Measurements from ENCODE around the gene VAPB. TPM values are rescaled to one million over a fixed set of nuclear protein-coding genes. Genes with fewer than 3 reads are reported as not detected.
"Not testable (repeated sequence)": the region's sequence is repeated elsewhere in the genome, so short reads cannot be mapped to it uniquely, and the experiment has no call there.

The VAPB gene
- total RNA-seq, 1 donor from 2014 or later, result 26.2 TPM

DNA sequence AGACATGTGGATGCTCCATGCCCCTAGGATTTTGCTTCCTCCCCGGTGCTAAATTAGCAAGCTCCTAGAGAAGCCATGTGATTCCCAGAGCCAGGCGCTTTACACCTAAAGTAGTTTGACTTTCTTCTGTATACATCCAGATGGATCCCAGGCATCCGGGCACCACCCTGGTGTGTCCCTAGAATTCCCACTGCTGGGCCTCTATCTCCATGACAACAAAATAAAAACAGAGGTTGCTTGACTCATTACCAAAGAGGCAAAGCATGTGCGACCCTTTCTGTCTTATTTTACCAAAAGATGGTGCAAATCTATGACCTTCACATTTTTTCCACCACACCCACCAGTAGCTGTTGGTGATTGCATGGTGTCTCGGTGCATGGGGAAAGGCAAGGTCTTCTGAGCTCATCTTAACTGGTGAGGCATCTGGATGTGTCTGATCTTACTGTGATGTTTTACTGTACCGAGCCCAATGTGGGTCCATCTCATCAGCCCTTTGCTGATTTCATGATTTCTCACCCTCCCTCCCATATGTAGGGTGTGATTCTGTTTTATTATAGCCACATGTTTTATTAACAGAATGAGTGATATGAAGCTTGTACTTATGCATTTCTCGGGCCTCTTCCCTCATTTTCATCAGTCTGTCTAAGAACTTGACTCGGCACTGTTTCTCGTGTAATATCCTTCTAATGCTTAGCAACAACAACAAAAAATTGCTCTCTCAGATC lies 27.4 kb upstream of the VAPB start:
- Mint-ChIP-seq H3K27me3 (no peaks in the 10 kb centered on the region), H3K4me3 (no peak overlapping the region), H3K4me1 (no peaks in the 10 kb centered on the region), H3K27ac (no peak overlapping the region), H3K36me3 (ENCODE audit: low read depth) (peaks cover 74% of the 10 kb centered on the region), H3K9me3 (no peaks in the 10 kb centered on the region)
- TF ChIP-seq, protein P1, sequence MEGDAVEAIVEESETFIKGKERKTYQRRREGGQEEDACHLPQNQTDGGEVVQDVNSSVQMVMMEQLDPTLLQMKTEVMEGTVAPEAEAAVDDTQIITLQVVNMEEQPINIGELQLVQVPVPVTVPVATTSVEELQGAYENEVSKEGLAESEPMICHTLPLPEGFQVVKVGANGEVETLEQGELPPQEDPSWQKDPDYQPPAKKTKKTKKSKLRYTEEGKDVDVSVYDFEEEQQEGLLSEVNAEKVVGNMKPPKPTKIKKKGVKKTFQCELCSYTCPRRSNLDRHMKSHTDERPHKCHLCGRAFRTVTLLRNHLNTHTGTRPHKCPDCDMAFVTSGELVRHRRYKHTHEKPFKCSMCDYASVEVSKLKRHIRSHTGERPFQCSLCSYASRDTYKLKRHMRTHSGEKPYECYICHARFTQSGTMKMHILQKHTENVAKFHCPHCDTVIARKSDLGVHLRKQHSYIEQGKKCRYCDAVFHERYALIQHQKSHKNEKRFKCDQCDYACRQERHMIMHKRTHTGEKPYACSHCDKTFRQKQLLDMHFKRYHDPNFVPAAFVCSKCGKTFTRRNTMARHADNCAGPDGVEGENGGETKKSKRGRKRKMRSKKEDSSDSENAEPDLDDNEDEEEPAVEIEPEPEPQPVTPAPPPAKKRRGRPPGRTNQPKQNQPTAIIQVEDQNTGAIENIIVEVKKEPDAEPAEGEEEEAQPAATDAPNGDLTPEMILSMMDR (IDR thresholded peaks at IDR 0.05), result no peak
- POLR2A ChIA-PET, result no interaction called here
- no peak for ATAC-seq (ENCODE audit: low read depth)
- intact Hi-C loops (cut with micrococcal nuclease), result loop anchor here (5.0 kb wide), 1 partner anchor 44 kb away; no protein-coding TSS in a partner anchor
- CTCF ChIA-PET, result no interaction called here
- DNase-seq, result no peak

DNA sequence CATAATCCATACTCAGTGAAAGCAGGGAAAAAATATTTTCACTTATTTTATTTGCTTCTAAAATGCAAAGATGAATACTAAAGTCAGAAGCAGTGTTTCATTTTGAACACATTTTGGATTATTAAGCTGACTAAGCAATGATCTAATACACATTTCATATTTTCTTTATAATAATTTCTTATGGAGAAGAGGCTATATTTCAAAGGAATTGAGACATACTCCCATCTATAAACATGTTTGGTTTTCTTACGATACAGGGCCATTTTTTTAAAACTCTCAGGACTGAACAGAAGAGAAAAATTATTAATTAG lies 26.9 kb upstream of the VAPB start:
- TF ChIP-seq, protein P1 (IDR thresholded peaks at IDR 0.05), result no peak
- DNase-seq (no peak), ATAC-seq (ENCODE audit: low read depth) (no peak)
- Mint-ChIP-seq H3K4me3 (no peak overlapping the region), H3K27me3 (no peaks in the 10 kb centered on the region), H3K27ac (no peak overlapping the region), H3K36me3 (ENCODE audit: low read depth) (peaks cover 70% of the 10 kb centered on the region), H3K9me3 (no peaks in the 10 kb centered on the region), H3K4me1 (no peaks in the 10 kb centered on the region)
- ChIA-PET POLR2A (no interaction called here), CTCF (no interaction called here)
- intact Hi-C loops (cut with micrococcal nuclease), result loop anchor here (5.0 kb wide), 1 partner anchor 45 kb away; no protein-coding TSS in a partner anchor

DNA sequence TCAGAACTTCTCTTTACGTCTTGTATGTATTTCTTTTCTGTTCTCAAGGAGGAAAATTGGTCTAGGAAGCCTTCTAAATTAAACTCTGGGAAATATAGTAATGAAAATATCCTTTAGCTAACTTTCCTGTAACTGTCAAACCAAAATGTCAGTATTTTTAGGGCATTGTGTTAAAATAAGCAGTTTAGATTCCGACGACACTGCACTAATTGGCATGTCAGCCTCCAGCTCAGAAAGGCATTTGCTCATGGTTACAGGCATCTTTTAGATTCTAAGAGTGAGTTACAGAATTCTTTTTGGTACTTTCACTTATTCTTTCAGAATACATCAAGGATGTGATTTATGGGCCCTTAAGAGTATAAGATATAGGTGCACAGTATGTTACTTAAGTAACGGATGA lies 26.1 kb upstream of the VAPB start:
- POLR2A ChIA-PET, result no interaction called here
- CTCF ChIA-PET, result no interaction called here
- Mint-ChIP-seq H3K9me3 (no peaks in the 10 kb centered on the region), H3K27me3 (no peaks in the 10 kb centered on the region), H3K4me3 (no peak overlapping the region), H3K27ac (no peak overlapping the region), H3K4me1 (no peaks in the 10 kb centered on the region), H3K36me3 (ENCODE audit: low read depth) (peaks cover 67% of the 10 kb centered on the region)
- no peak for ATAC-seq (ENCODE audit: low read depth)
- DNase-seq, result no peak
- intact Hi-C loops (cut with micrococcal nuclease), result loop anchor here (5.0 kb wide), 1 partner anchor 46 kb away; no protein-coding TSS in a partner anchor
- TF ChIP-seq, protein P1 (IDR thresholded peaks at IDR 0.05), result no peak

DNA sequence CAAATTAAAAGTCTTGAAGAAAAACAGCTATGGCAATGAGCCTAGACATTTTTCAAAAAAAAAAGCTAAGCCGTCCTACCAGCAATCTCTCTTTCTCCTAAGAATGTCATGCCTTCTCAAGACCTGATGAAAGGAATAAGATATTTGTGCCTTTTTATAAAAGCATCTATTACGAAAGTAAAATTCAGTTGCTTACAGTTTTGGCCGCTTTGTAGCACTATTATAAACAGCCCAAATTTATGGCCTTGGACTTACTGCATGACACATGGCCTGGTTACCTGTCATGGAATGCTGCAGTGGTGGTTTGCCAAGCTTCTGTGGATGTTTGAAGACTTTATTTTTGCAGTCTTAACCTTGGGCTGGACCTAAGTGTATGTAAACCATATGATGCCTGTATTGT lies 22.2 kb upstream of the VAPB start:
- H3K27ac Mint-ChIP-seq, result no peak overlapping the region
- no peak for DNase-seq
- H3K4me3 Mint-ChIP-seq, result no peak overlapping the region
- TF ChIP-seq, protein P1 (IDR thresholded peaks at IDR 0.05), result no peak
- ChIA-PET POLR2A (no interaction called here), CTCF (interaction anchor here (1.0 kb wide), 1 partner anchor 10 kb away, joined by 3 read pairs; no protein-coding TSS in a partner anchor)
- no peaks in the 10 kb centered on the region for H3K27me3 Mint-ChIP-seq
- H3K36me3 Mint-ChIP-seq (ENCODE audit: low read depth), result peaks cover 33% of the 10 kb centered on the region
- H3K9me3 Mint-ChIP-seq, result no peaks in the 10 kb centered on the region
- intact Hi-C loops (cut with micrococcal nuclease), result no loop called here
- no peak for ATAC-seq (ENCODE audit: low read depth)
- H3K4me1 Mint-ChIP-seq, result no peaks in the 10 kb centered on the region

DNA sequence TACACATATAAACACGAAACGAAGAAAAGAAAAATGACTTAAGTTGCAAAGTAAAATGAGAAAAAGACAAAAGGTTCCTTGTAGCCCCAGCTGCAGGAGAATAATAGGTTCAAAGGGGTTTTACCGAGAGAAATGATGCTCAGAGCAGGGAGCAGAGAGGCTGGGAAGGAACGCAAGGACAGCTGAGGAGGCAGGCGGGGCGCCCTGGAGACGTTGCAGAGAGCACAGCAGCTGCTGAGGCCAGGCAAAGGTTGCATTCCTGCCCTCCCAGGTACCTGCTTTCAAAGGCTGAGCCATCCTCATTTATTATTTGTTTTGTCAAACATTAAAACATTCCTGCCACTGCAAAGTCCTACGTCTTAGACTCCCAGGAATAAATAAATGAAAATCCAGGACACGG lies 16.2 kb upstream of the VAPB start:
- ATAC-seq (ENCODE audit: low read depth) (no peak), DNase-seq (no peak)
- Mint-ChIP-seq H3K36me3 (ENCODE audit: low read depth) (no peaks in the 10 kb centered on the region), H3K4me1 (no peaks in the 10 kb centered on the region), H3K27ac (no peak overlapping the region), H3K9me3 (no peaks in the 10 kb centered on the region), H3K27me3 (peaks cover 8% of the 10 kb centered on the region), H3K4me3 (no peak overlapping the region)
- intact Hi-C loops (cut with micrococcal nuclease), result no loop called here
- CTCF ChIA-PET, result no interaction called here
- POLR2A ChIA-PET, result no interaction called here
- TF ChIP-seq, protein P1 (IDR thresholded peaks at IDR 0.05), result no peak

DNA sequence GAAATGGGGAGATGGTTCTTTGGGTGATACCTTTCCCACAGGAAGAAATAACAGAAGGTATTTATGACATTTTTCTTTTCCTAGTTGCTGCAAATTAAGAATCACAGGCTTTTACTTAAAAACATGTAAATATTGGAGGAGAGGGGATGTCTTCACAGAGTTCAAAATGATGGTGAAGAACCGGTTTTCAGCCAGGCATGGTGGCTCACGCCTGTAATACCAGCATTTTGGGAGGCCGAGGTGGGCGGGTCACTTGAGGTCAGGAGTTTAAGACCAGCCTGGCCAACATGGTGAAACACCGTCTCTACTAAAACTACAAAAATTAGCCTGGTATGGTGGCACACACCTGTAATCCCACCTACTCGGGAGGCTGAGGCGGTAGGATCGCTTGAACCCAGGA lies 15.7 kb upstream of the VAPB start:
- H3K4me3 Mint-ChIP-seq; H3K9me3 Mint-ChIP-seq; POLR2A ChIA-PET; ATAC-seq (ENCODE audit: low read depth); H3K27ac Mint-ChIP-seq; H3K36me3 Mint-ChIP-seq (ENCODE audit: low read depth); DNase-seq; H3K4me1 Mint-ChIP-seq; intact Hi-C loops (cut with micrococcal nuclease); CTCF ChIA-PET: not testable (repeated sequence)
- H3K27me3 Mint-ChIP-seq, result peaks cover 13% of the 10 kb centered on the region
